GM18870 (cell line): ENCODE measurements around the gene IGSF3.

ENCODE experiments used
- ATAC-seq: cut with Tn5 transposase; IDR thresholded peaks from one replicate; pipeline ENCODE4 v1.9.1; 2021; ENCODE audit warnings: moderate library complexity; ENCODE audit not compliant: unreplicated experiment

IGSF3 gene

DNA sequence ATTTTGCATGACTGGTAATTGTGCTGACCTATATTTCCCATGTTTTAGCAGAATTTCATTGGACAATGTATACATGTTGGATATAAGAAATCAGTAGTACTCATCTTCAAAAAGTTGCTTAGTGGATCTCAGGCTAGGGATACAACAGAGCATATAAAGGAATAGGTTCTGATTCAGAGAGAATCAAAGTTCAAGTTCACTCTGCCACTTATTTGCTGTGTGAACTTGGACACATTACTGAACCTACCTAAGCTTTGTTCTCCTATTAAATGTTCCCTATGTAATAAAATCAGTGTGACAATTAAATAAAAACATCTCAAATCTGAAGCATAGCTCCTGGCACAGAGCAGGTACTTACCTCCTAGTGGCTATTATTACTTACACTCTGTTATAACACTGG is 106.0 kb downstream of the IGSF3 start:
- ATAC-seq: no peak

DNA sequence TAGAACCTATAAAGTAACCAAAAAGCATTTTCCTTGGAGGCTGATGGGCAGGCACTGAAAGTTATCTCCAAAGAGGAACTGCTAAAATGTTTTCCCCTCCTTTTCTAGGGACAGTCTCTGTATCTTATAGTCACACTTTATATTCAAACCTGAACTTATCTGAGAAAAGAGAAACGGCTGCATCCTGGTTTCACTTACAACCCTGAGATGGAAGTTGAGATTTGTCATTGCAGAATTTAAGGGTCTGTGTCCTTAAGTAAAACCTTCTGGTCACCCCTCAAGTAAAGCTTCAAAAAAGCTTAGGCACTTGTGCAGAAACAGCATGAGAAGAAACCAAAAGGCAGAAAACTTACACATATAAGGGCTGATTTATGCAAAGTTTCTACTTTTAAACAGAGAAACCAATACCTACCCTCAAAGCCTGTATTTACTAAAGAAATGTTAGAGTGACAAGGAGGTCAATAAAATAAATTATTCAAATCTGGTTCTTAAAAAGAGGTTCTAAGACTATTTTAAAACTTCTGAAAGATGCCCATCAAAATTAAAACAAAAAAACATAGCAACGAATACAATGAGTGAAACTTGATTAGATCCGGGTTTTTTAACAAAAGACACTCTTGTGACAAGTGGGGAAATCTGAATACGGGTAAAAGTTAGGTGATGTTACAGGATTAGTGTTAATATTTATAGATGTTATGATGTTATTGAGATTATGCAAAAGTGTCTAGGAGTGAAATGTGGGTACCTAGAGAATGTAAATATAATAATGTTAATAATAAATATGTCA is 106.6 kb downstream of the IGSF3 start:
- ATAC-seq: no peak

DNA sequence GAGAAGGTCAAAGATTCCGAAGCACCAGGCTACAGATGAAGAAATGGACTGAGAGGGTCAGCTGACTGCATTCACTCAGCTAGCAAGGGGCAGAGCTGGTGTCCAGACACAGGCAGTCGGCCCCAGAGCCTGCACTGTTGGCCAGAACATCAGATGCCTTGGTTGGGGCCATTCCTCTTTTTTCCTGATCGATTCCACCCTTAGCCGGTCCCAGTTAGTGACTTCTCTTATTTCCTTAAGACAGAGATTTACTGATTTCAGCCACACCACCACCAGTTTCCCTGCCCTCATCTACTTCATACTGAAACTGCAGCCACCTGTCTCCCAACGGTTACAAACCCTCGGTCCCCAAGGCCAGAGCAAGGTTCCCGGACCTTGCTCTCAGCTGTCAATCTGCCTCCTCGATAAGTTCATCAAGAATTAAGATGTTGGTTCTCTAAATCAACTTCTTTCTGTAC is 108.2 kb downstream of the IGSF3 start:
- ATAC-seq: no peak

GRCh38 chr1:116558571-116558970 is 109.0 kb downstream of the IGSF3 start:
- no peak for ATAC-seq

DNA sequence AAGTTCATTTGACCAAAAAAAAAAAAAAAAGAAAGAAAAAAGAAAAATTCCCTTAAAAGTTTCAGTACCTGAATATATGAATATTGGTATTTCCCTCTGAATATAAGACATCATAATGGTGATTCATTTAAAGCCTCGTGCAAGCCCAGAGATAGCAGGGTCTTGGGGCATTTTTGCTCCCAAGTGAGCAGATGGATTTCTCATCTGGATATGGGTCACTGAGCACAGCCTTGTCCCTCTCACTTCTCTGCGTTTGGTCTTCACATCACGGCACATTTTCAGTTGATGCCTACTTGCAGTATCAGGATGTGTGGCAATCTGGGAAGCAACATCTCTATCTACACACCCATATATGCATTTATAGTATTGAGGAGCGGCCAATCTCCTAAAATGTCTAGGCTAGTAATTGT is 109.4 kb downstream of the IGSF3 start:
- ATAC-seq: peak; percentile 26

DNA sequence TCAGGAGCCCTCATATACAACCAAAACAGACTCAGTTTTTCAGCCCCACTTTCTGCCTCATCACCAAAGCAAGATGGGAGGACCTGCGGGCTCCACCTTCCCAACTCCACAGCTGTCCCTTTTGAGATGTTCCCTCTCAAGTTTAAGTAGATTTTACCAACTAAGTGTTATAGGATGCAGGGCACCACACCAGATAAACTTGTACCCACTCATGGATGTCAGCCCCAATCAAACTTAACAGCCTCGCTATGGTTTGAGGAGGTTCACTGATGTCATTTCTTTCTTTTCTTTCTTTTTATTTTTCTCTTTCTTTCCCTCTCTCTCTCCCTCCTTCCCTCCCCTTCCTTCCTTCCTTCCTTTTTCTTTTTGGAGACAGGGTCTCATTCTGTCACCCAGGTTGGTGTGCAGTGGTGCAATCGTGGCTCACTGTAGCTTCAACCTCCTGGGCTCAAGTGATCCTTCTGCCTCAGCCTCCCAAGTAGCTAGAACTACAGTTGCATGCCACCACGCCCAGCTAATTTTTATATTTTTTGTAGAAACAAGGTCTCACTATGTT is 110.1 kb downstream of the IGSF3 start:
- ATAC-seq: no peak

- peak; percentile 57 for ATAC-seq
These were observed 111.1 kb downstream of the IGSF3 start for GRCh38 chr1:116556289-116557006.

GRCh38 chr1:116554924-116555323 is 112.6 kb downstream of the IGSF3 start:
- no peak for ATAC-seq

GRCh38 chr1:116553386-116554115 is 114.0 kb downstream of the IGSF3 start:
- ATAC-seq: no peak

- no peak for ATAC-seq
These were observed 121.1 kb downstream of the IGSF3 start for GRCh38 chr1:116546354-116546977.

- no peak for ATAC-seq
These were observed 122.2 kb downstream of the IGSF3 start for GRCh38 chr1:116545359-116545705.

- ATAC-seq: peak; percentile 34
These were observed 122.8 kb downstream of the IGSF3 start for GRCh38 chr1:116544588-116545358.

- no peak for ATAC-seq
These were observed 127.4 kb downstream of the IGSF3 start for GRCh38 chr1:116540088-116540487.

DNA sequence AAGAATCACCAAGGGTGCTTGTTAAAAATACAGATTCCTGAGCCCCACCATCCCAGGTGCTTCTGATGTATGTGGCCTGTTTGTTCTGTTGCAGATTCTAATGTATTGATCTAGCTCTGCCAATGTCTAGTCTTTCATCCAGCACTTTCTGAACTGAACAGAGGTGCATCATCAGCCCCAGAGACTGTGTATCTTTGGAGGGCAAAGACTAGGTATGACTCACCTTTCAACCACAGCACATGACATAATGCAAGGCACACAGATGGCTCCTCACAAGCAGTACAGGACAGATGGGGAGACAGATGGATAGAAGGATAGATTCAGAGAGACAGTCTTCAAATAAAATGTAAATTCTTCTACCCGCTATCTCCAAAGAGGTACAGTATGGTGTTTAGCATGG is 129.0 kb downstream of the IGSF3 start:
- peak; percentile 79 for ATAC-seq

- no peak for ATAC-seq
These were observed 129.6 kb downstream of the IGSF3 start for GRCh38 chr1:116537898-116538297.

GRCh38 chr1:116537040-116537831 is 130.3 kb downstream of the IGSF3 start:
- ATAC-seq: no peak

GRCh38 chr1:116534014-116534739 is 133.4 kb downstream of the IGSF3 start:
- ATAC-seq: no peak

- no peak for ATAC-seq
These were observed 134.1 kb downstream of the IGSF3 start for GRCh38 chr1:116533429-116533820.
